CD4-positive, alpha-beta T cell (primary cell): Measurements from ENCODE around the gene AIDA. TPM values are rescaled to one million over a fixed set of nuclear protein-coding genes. Genes with fewer than 3 reads are reported as not detected.

Source experiments
- ATAC-seq: fragments of 200-7000 bp; cut with Tn5 transposase; one replicate; pipeline ENCODE4 v1.10.0; 2022; ENCODE audit warnings: mild to moderate bottlenecking; ENCODE audit not compliant: poor library complexity
- CTCF ChIA-PET: fragments of 350-600 bp; sonication (Branson Sonifier 250); formaldehyde crosslinking; loops from one replicate; lab custom pipeline; 2021; ENCODE audit warnings: antibody characterized with exemption, inconsistent platforms; lab: Charles Lee
- POLR2A ChIA-PET: fragments of 350-600 bp; sonication (Branson Sonifier 250); formaldehyde crosslinking; loops from one replicate; lab custom pipeline; 2021; ENCODE audit warnings: antibody characterized with exemption, inconsistent platforms; lab: Charles Lee
- DNase-seq, 14 experiments: peaks; one replicate each; pipeline ENCODE4 v3.0.0-alpha.2; 2013 to 2020; ENCODE audit warnings: mixed read lengths in 2 of 14
- H3K27ac ChIP-seq, 2 donors: one replicate each; pipeline versions ENCODE4 v1.5.1 to v1.7.0; 2013; ENCODE audit warnings: low read length in 2 of 2, low read depth in 1 of 2, mild to moderate bottlenecking in 1 of 2
- H3K27me3 ChIP-seq, 2 experiments: 1 replicate in 1 of 2; 2 replicates in 1 of 2; pipeline versions ENCODE4 v1.6.1 to v1.7.0; 2013; ENCODE audit warnings: low read length in 2 of 2, control low read depth in 1 of 2, mild to moderate bottlenecking in 1 of 2, moderate library complexity in 1 of 2; ENCODE audit not compliant: insufficient read depth in 2 of 2, control insufficient read depth in 1 of 2
- H3K36me3 ChIP-seq: one replicate; pipeline ENCODE4 v1.6.1; 2013; ENCODE audit warnings: low read length, control low read depth; ENCODE audit not compliant: insufficient read depth
- H3K4me1 ChIP-seq: one replicate; pipeline ENCODE4 v1.6.1; 2013; ENCODE audit warnings: low read length, control low read depth; ENCODE audit not compliant: insufficient read depth
- H3K4me3 ChIP-seq: one replicate; pipeline ENCODE4 v1.5.1; 2013; ENCODE audit warnings: mild to moderate bottlenecking, low read length, moderate library complexity
- H3K9me3 ChIP-seq, 2 experiments: 1 replicate in 1 of 2; 2 replicates in 1 of 2; pipeline versions ENCODE4 v1.6.1 to v1.7.0; 2013; ENCODE audit warnings: low read length in 2 of 2, mild to moderate bottlenecking in 2 of 2, control low read depth in 1 of 2, moderate library complexity in 1 of 2; ENCODE audit not compliant: control insufficient read depth in 1 of 2, insufficient read depth in 1 of 2
- H3K27ac Mint-ChIP-seq: one replicate; pipeline ENCODE4 v1.8.0; 2020; ENCODE audit warnings: mixed read lengths
- H3K27me3 Mint-ChIP-seq: one replicate; pipeline ENCODE4 v1.8.0; 2021; ENCODE audit warnings: mixed read lengths
- H3K36me3 Mint-ChIP-seq: one replicate; pipeline ENCODE4 v1.8.0; 2021; ENCODE audit warnings: low read depth, mixed read lengths
- H3K4me1 Mint-ChIP-seq: one replicate; pipeline ENCODE4 v1.8.0; 2021; ENCODE audit warnings: low read depth, mixed read lengths
- H3K4me3 Mint-ChIP-seq: one replicate; pipeline ENCODE4 v1.8.0; 2020; ENCODE audit warnings: mild to moderate bottlenecking, mixed read lengths
- H3K9me3 Mint-ChIP-seq: one replicate; pipeline ENCODE4 v1.8.0; 2020; ENCODE audit warnings: mixed read lengths
- intact Hi-C, 2 experiments: fragments of 100-400 bp; cut with DNase I in 1 of 2; cut with micrococcal nuclease in 1 of 2; formaldehyde crosslinking; loops; one replicate each; pipeline versions ENCODE4 v1.15.1 to v1.9.0; 2023 to 2025; cut with DNase I, micrococcal nuclease
- total RNA-seq, 174 experiments: library from RNA in 2 of 174; stranded (reverse) in 2 of 174; gene quantifications; one replicate each; pipeline ENCODE4 v1.2.3 and lab custom pipeline; 2021 to 2026
- TF ChIP-seq, protein P1 (sequence below): fragments of 200-600 bp; IDR thresholded peaks from one replicate; pipeline ENCODE4 v1.8.0; 2022; ENCODE audit warnings: antibody characterized with exemption, mild to moderate bottlenecking

Gene AIDA
- total RNA-seq, 2 experiments from 2014 or later = 23.6 to 25.1 TPM

DNA sequence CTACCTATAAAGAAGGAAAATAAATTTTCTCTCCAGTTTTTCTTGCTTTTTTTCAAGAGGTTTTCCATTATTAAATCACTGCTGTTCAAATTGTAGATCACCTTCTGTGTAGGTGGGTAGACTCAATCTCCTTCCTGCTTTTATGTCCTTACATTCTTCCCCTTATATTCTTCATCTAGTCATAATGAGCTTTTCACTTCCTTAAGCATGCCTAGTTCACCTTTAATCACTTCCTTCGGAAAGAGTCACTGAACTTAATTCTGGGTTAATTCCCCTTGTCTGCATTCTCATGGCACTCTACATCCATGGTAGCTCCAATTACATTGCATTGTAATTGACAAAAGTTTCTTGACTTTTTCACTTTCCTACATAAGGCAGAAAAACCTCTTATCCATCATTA is 18.6 kb upstream of the AIDA start:
- H3K4me1 ChIP-seq = no peaks in the 10 kb centered on the region
- H3K9me3 ChIP-seq = no peaks in the 10 kb centered on the region
- Mint-ChIP-seq H3K9me3 (no peaks in the 10 kb centered on the region), H3K27ac (peak overlapping the region; percentile 38), H3K4me1 (no peaks in the 10 kb centered on the region), H3K4me3 (no peak overlapping the region), H3K27me3 (no peaks in the 10 kb centered on the region), H3K36me3 (peaks cover 94% of the 10 kb centered on the region)
- no peaks in the 10 kb centered on the region for H3K27me3 ChIP-seq
- intact Hi-C loops = no loop called here
- CTCF ChIA-PET = no interaction called here
- DNase-seq (no peak), ATAC-seq (no peak)
- TF ChIP-seq, protein P1, sequence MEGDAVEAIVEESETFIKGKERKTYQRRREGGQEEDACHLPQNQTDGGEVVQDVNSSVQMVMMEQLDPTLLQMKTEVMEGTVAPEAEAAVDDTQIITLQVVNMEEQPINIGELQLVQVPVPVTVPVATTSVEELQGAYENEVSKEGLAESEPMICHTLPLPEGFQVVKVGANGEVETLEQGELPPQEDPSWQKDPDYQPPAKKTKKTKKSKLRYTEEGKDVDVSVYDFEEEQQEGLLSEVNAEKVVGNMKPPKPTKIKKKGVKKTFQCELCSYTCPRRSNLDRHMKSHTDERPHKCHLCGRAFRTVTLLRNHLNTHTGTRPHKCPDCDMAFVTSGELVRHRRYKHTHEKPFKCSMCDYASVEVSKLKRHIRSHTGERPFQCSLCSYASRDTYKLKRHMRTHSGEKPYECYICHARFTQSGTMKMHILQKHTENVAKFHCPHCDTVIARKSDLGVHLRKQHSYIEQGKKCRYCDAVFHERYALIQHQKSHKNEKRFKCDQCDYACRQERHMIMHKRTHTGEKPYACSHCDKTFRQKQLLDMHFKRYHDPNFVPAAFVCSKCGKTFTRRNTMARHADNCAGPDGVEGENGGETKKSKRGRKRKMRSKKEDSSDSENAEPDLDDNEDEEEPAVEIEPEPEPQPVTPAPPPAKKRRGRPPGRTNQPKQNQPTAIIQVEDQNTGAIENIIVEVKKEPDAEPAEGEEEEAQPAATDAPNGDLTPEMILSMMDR = no peak
- H3K4me3 ChIP-seq = no peak overlapping the region
- H3K36me3 ChIP-seq = peaks cover 86% of the 10 kb centered on the region
- no peak overlapping the region for H3K27ac ChIP-seq
- POLR2A ChIA-PET = interaction anchor here (1.9 kb wide), 1 partner anchor 17 kb away, joined by 9 read pairs; no protein-coding TSS in a partner anchor

- POLR2A ChIA-PET = interaction anchor here (2.3 kb wide), 1 partner anchor 16 kb away, joined by 13 read pairs; the partner anchor contains the start of genes AIDA and BROX
- TF ChIP-seq, protein P1 = no peak
- Mint-ChIP-seq H3K27me3 (no peaks in the 10 kb centered on the region), H3K36me3 (peaks cover 94% of the 10 kb centered on the region), H3K4me1 (no peaks in the 10 kb centered on the region), H3K9me3 (no peaks in the 10 kb centered on the region), H3K4me3 (no peak overlapping the region), H3K27ac (peak overlapping the region; percentile 32)
- no peak overlapping the region for H3K4me3 ChIP-seq
- ATAC-seq = no peak
- no peaks in the 10 kb centered on the region for H3K9me3 ChIP-seq
- H3K4me1 ChIP-seq = no peaks in the 10 kb centered on the region
- DNase-seq = no peak
- intact Hi-C loops = no loop called here
- CTCF ChIA-PET = no interaction called here
- H3K27ac ChIP-seq = no peak overlapping the region
- peaks cover 95% of the 10 kb centered on the region for H3K36me3 ChIP-seq
- H3K27me3 ChIP-seq = no peaks in the 10 kb centered on the region
Observed at GRCh38 chr1:222728746-222729145, 16.5 kb upstream of the AIDA start.

GRCh38 chr1:222716393-222716792 is 4.1 kb upstream of the AIDA start:
- TF ChIP-seq, protein P1 = no peak
- no peak overlapping the region for H3K27ac ChIP-seq
- Mint-ChIP-seq H3K27ac (peak overlapping the region; percentile 57), H3K4me3 (peak overlapping the region; percentile 58), H3K4me1 (peaks cover 42% of the 10 kb centered on the region), H3K9me3 (no peaks in the 10 kb centered on the region), H3K36me3 (peaks cover 80% of the 10 kb centered on the region), H3K27me3 (no peaks in the 10 kb centered on the region)
- H3K4me1 ChIP-seq = peaks cover 8% of the 10 kb centered on the region
- H3K36me3 ChIP-seq = peaks cover 61% of the 10 kb centered on the region
- POLR2A ChIA-PET = no interaction called here
- CTCF ChIA-PET = no interaction called here
- ATAC-seq (no peak), DNase-seq (no peak)
- no peaks in the 10 kb centered on the region for H3K27me3 ChIP-seq
- no peak overlapping the region for H3K4me3 ChIP-seq
- no peaks in the 10 kb centered on the region for H3K9me3 ChIP-seq
- intact Hi-C loops = loop anchor here in 1 of 2 experiments (10.0 kb wide), 1 partner anchor 1718 kb away; the partner anchor contains the start of gene WDR26
